Measurements from ENCODE around the gene MEG3. TPM values are rescaled to one million over a fixed set of nuclear protein-coding genes. Genes with fewer than 3 reads are reported as not detected.

Gene MEG3
- total RNA-seq, 2 donors from 2014 or later, result not detected

GRCh38 chr14:100871234-100872186 is 45.6 kb downstream of the MEG3 start:
- Mint-ChIP-seq H3K27ac (no peak overlapping the region), H3K4me1 (ENCODE audit: low read depth in 2 of 2) (peaks cover 6 to 9% of the 10 kb centered on the region in 2 donors), H3K4me3 (no peak overlapping the region), H3K9me3 (no peaks in the 10 kb centered on the region), H3K36me3 (no peaks in the 10 kb centered on the region), H3K27me3 (no peaks in the 10 kb centered on the region)
- DNase-seq (ENCODE audit: low spot score) (peak; percentile 61), ATAC-seq (peak in 1 of 2 donors; percentile 5)

GRCh38 chr14:100872259-100873095 is 46.6 kb downstream of the MEG3 start:
- ATAC-seq (peak in 1 of 2 donors; percentile 6), DNase-seq (ENCODE audit: low spot score) (no peak)
- Mint-ChIP-seq H3K4me3 (no peak overlapping the region), H3K36me3 (no peaks in the 10 kb centered on the region), H3K4me1 (ENCODE audit: low read depth in 2 of 2) (peaks cover 6 to 9% of the 10 kb centered on the region in 2 donors), H3K9me3 (no peaks in the 10 kb centered on the region), H3K27ac (no peak overlapping the region), H3K27me3 (no peaks in the 10 kb centered on the region)

- H3K36me3 Mint-ChIP-seq, result no peaks in the 10 kb centered on the region
- no peak overlapping the region for H3K27ac Mint-ChIP-seq
- ATAC-seq (peak in 1 of 2 donors; percentile 47), DNase-seq (ENCODE audit: low spot score) (no peak)
- peaks cover 6 to 9% of the 10 kb centered on the region in 2 donors for H3K4me1 Mint-ChIP-seq (ENCODE audit: low read depth in 2 of 2)
- no peak overlapping the region for H3K4me3 Mint-ChIP-seq
- H3K27me3 Mint-ChIP-seq, result no peaks in the 10 kb centered on the region
- no peaks in the 10 kb centered on the region for H3K9me3 Mint-ChIP-seq
Measured at GRCh38 chr14:100873096-100873482, 47.2 kb downstream of the MEG3 start.

- no peaks in the 10 kb centered on the region for H3K36me3 Mint-ChIP-seq
Measured at GRCh38 chr14:100874051-100874410, 48.1 kb downstream of the MEG3 start.

GRCh38 chr14:100874411-100875091 is 48.6 kb downstream of the MEG3 start:
- no peak overlapping the region for H3K4me3 Mint-ChIP-seq
- no peaks in the 10 kb centered on the region for H3K36me3 Mint-ChIP-seq
- H3K4me1 Mint-ChIP-seq (ENCODE audit: low read depth in 2 of 2), result peaks cover 6 to 9% of the 10 kb centered on the region in 2 donors
- H3K27me3 Mint-ChIP-seq, result no peaks in the 10 kb centered on the region
- DNase-seq (ENCODE audit: low spot score) (no peak), ATAC-seq (no peak)
- H3K9me3 Mint-ChIP-seq, result no peaks in the 10 kb centered on the region
- H3K27ac Mint-ChIP-seq, result no peak overlapping the region

More at GRCh38 chr14:100874051-100874410, 48.1 kb downstream of the MEG3 start:
- Mint-ChIP-seq H3K27me3 (no peaks in the 10 kb centered on the region), H3K27ac (no peak overlapping the region), H3K4me3 (no peak overlapping the region), H3K4me1 (ENCODE audit: low read depth in 2 of 2) (peaks cover 6 to 9% of the 10 kb centered on the region in 2 donors), H3K9me3 (no peaks in the 10 kb centered on the region)
- DNase-seq (ENCODE audit: low spot score), result no peak
- no peak for ATAC-seq

- no peaks in the 10 kb centered on the region for H3K9me3 Mint-ChIP-seq
- H3K36me3 Mint-ChIP-seq, result no peaks in the 10 kb centered on the region
- peaks cover 6 to 9% of the 10 kb centered on the region in 2 donors for H3K4me1 Mint-ChIP-seq (ENCODE audit: low read depth in 2 of 2)
- DNase-seq (ENCODE audit: low spot score) (no peak), ATAC-seq (no peak)
- H3K4me3 Mint-ChIP-seq, result no peak overlapping the region
- H3K27me3 Mint-ChIP-seq, result no peaks in the 10 kb centered on the region
- no peak overlapping the region for H3K27ac Mint-ChIP-seq
Measured at GRCh38 chr14:100875126-100875525, 49.2 kb downstream of the MEG3 start.

- no peak overlapping the region for H3K4me3 Mint-ChIP-seq
- H3K4me1 Mint-ChIP-seq (ENCODE audit: low read depth in 2 of 2), result peaks cover 6 to 9% of the 10 kb centered on the region in 2 donors
- no peaks in the 10 kb centered on the region for H3K27me3 Mint-ChIP-seq
- ATAC-seq, result no peak
- H3K27ac Mint-ChIP-seq, result no peak overlapping the region
- DNase-seq (ENCODE audit: low spot score), result no peak
- H3K36me3 Mint-ChIP-seq, result no peaks in the 10 kb centered on the region
- no peaks in the 10 kb centered on the region for H3K9me3 Mint-ChIP-seq
Measured at GRCh38 chr14:100875861-100876590, 50.1 kb downstream of the MEG3 start.

- ATAC-seq (no peak), DNase-seq (ENCODE audit: low spot score) (no peak)
- Mint-ChIP-seq H3K36me3 (no peaks in the 10 kb centered on the region), H3K27ac (no peak overlapping the region), H3K4me1 (ENCODE audit: low read depth in 2 of 2) (no peaks in the 10 kb centered on the region), H3K27me3 (no peaks in the 10 kb centered on the region), H3K9me3 (no peaks in the 10 kb centered on the region), H3K4me3 (no peak overlapping the region)
Measured at GRCh38 chr14:100878271-100879146, 52.6 kb downstream of the MEG3 start.

GRCh38 chr14:100879194-100879593 is 53.3 kb downstream of the MEG3 start:
- no peaks in the 10 kb centered on the region for H3K36me3 Mint-ChIP-seq
- H3K4me3 Mint-ChIP-seq, result no peak overlapping the region
- ATAC-seq, result no peak
- no peaks in the 10 kb centered on the region for H3K4me1 Mint-ChIP-seq (ENCODE audit: low read depth in 2 of 2)
- no peak overlapping the region for H3K27ac Mint-ChIP-seq
- H3K27me3 Mint-ChIP-seq, result no peaks in the 10 kb centered on the region
- no peaks in the 10 kb centered on the region for H3K9me3 Mint-ChIP-seq
- DNase-seq (ENCODE audit: low spot score), result no peak

- H3K4me3 Mint-ChIP-seq, result no peak overlapping the region
- H3K27me3 Mint-ChIP-seq, result peaks cover 0 to 3% of the 10 kb centered on the region in 2 donors
- ATAC-seq (no peak), DNase-seq (ENCODE audit: low spot score) (no peak)
- no peaks in the 10 kb centered on the region for H3K36me3 Mint-ChIP-seq
- H3K27ac Mint-ChIP-seq, result no peak overlapping the region
- no peaks in the 10 kb centered on the region for H3K9me3 Mint-ChIP-seq
- H3K4me1 Mint-ChIP-seq (ENCODE audit: low read depth in 2 of 2), result no peaks in the 10 kb centered on the region
Measured at GRCh38 chr14:100879782-100880181, 53.9 kb downstream of the MEG3 start.

GRCh38 chr14:100880271-100881101 is 54.6 kb downstream of the MEG3 start:
- H3K4me1 Mint-ChIP-seq (ENCODE audit: low read depth in 2 of 2), result no peaks in the 10 kb centered on the region
- DNase-seq (ENCODE audit: low spot score) (no peak), ATAC-seq (no peak)

More at GRCh38 chr14:100880271-100881101, 54.6 kb downstream of the MEG3 start:
- Mint-ChIP-seq H3K9me3 (no peaks in the 10 kb centered on the region), H3K36me3 (no peaks in the 10 kb centered on the region), H3K4me3 (no peak overlapping the region), H3K27ac (no peak overlapping the region), H3K27me3 (peaks cover 0 to 3% of the 10 kb centered on the region in 2 donors)

Measured in natural killer cell treated with Interleukin-12 subunit alpha and Interleukin-12 subunit beta and Interleukin-15 and Interleukin-18, amount 100 ng/mL, for 72 hours (primary cell).